IPS-20b (cell line): ENCODE data around the gene SVEP1.
"Not testable (repeated sequence)": the region's sequence is repeated elsewhere in the genome, so short reads cannot be mapped to it uniquely, and the experiment has no call there.

ENCODE experiments used
- H3K27ac ChIP-seq: one replicate; pipeline ENCODE4 v1.5.1; 2013; ENCODE audit warnings: low read length
- H3K27me3 ChIP-seq: 2 replicates; pipeline ENCODE4 v1.6.1; 2013; ENCODE audit warnings: mild to moderate bottlenecking, low read length, inconsistent platforms; ENCODE audit not compliant: insufficient read depth
- H3K36me3 ChIP-seq: 2 replicates; pipeline ENCODE4 v1.6.1; 2013; ENCODE audit warnings: low read depth, mild to moderate bottlenecking, inconsistent platforms, low read length, moderate library complexity; ENCODE audit not compliant: insufficient read depth
- H3K4me1 ChIP-seq: 2 replicates; pipeline ENCODE4 v1.6.1; 2013; ENCODE audit warnings: mild to moderate bottlenecking, control low read depth, inconsistent platforms, low read length, moderate library complexity; ENCODE audit not compliant: insufficient read depth
- H3K4me3 ChIP-seq: 2 replicates; pipeline ENCODE4 v1.5.1; 2013; ENCODE audit warnings: mild to moderate bottlenecking, low read length, inconsistent platforms
- H3K9ac ChIP-seq: 2 replicates; pipeline ENCODE4 v1.6.1; 2013; ENCODE audit warnings: low read depth, mild to moderate bottlenecking, inconsistent platforms, low read length, moderate library complexity
- H3K9me3 ChIP-seq: 2 replicates; pipeline ENCODE4 v1.6.1; 2013; ENCODE audit warnings: mild to moderate bottlenecking, low read depth, low read length, inconsistent platforms; ENCODE audit not compliant: insufficient read depth

SVEP1 gene

GRCh38 chr9:110538647-110539041 lies 40.9 kb downstream of the SVEP1 start:
- no peak overlapping the region for H3K27ac ChIP-seq

DNA sequence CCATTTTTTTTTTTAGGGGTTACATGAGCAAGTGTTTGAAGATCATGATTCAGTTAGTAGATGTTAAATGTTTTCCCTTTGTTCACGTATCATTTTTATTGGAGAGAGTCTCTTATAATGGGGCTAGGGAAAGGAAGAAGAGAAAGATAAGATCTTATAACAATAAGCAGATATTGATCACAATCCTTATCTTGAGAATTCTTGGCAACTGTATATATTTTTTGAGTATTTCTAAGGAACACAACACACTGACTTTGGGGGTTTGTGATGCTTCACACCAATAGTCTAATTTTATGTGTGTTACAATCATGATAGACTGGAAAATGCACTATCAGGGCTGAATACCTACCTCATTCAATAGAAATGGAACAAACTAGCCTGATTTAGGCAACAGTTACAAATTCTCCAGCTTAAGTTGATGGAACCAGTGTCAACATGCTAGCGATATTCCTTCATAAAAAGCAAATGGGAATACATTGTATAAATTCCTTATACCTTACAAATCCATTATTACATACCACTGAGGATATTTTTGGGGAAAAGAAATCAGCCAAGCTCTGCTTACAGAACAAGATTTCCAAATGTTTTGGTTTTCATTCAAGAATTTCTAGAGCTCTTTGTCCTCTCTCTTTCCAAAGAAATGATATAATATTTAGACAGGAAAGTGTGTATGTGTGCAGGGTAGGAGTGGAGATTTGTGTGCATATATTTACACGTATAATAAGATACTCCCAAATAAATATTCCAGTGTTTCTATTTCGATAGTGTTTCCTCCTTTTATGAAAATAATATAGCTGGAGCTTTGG lies 41.5 kb downstream of the SVEP1 start:
- Histone ChIP-seq H3K36me3 (no peaks in the 10 kb centered on the region), H3K27ac (no peak overlapping the region), H3K9ac (no peak overlapping the region), H3K27me3 (no peaks in the 10 kb centered on the region), H3K9me3 (no peaks in the 10 kb centered on the region), H3K4me1 (no peaks in the 10 kb centered on the region), H3K4me3 (no peak overlapping the region)

More at GRCh38 chr9:110538647-110539041, 40.9 kb downstream of the SVEP1 start:
- H3K4me1 ChIP-seq: peaks cover 3% of the 10 kb centered on the region; the same call in 1 of the 2 replicates
- no peak overlapping the region for H3K4me3 ChIP-seq
- no peaks in the 10 kb centered on the region for H3K36me3 ChIP-seq
- no peak overlapping the region for H3K9ac ChIP-seq
- H3K27me3 ChIP-seq: no peaks in the 10 kb centered on the region
- H3K9me3 ChIP-seq: no peaks in the 10 kb centered on the region

- no peaks in the 10 kb centered on the region for H3K27me3 ChIP-seq
- no peaks in the 10 kb centered on the region for H3K4me1 ChIP-seq
- H3K4me3 ChIP-seq: no peak overlapping the region
- H3K27ac ChIP-seq: no peak overlapping the region
- H3K36me3 ChIP-seq: no peaks in the 10 kb centered on the region
- H3K9me3 ChIP-seq: no peaks in the 10 kb centered on the region
- H3K9ac ChIP-seq: no peak overlapping the region
Measured at GRCh38 chr9:110536822-110537221, 42.7 kb downstream of the SVEP1 start.

GRCh38 chr9:110534162-110534561 lies 45.4 kb downstream of the SVEP1 start:
- H3K27me3 ChIP-seq, H3K4me3 ChIP-seq, H3K9ac ChIP-seq, H3K27ac ChIP-seq, H3K36me3 ChIP-seq, H3K9me3 ChIP-seq, H3K4me1 ChIP-seq: not testable (repeated sequence)

GRCh38 chr9:110532908-110533665 lies 46.5 kb downstream of the SVEP1 start:
- Histone ChIP-seq H3K27me3 (no peaks in the 10 kb centered on the region), H3K36me3 (no peaks in the 10 kb centered on the region)

DNA sequence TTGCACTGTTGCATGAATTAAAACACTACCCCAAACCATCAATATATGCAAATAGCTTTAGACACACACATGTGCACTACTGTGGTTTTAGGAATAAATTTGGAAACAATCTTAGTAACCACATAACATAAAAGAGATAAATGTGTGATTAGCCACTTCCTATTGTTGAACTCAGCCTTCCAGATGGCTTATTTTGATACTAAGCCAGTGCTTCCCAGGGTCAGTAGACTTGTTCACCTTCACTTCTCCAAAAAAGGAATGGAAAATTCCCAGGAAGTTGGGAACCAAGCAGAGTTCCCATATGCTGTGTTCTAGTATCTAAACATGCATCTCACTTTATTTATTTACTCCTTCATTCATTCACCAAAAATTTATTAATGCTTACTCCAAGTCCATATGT lies 47.8 kb downstream of the SVEP1 start:
- Histone ChIP-seq H3K27ac (no peak overlapping the region), H3K4me1 (no peaks in the 10 kb centered on the region), H3K4me3 (no peak overlapping the region), H3K9me3 (no peaks in the 10 kb centered on the region), H3K27me3 (no peaks in the 10 kb centered on the region), H3K9ac (no peak overlapping the region), H3K36me3 (no peaks in the 10 kb centered on the region)

More at GRCh38 chr9:110532908-110533665, 46.5 kb downstream of the SVEP1 start:
- no peaks in the 10 kb centered on the region for H3K9me3 ChIP-seq
- H3K4me1 ChIP-seq: no peaks in the 10 kb centered on the region
- no peak overlapping the region for H3K4me3 ChIP-seq
- H3K27ac ChIP-seq: no peak overlapping the region
- no peak overlapping the region for H3K9ac ChIP-seq

DNA sequence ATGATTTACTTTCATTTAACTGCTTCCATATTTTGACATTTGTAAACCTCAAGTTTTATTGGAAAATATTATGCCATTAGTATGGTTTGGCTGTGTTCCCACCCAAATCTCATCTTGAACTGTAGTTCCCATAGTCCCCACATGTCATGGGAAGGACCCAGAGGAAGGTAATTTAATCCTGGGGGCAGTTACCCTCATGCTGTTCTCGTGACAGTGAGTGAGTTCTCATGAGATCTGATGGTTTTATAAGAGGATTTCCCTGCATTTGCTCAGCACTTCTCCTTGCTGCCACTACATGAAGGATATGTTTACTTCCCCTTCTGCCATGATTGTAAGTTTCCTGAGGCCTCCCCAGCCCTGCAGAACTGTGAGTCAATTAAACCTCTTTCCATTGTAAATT lies 48.3 kb downstream of the SVEP1 start:
- H3K9ac ChIP-seq, H3K36me3 ChIP-seq, H3K27me3 ChIP-seq, H3K9me3 ChIP-seq, H3K4me3 ChIP-seq, H3K4me1 ChIP-seq, H3K27ac ChIP-seq: not testable (repeated sequence)

DNA sequence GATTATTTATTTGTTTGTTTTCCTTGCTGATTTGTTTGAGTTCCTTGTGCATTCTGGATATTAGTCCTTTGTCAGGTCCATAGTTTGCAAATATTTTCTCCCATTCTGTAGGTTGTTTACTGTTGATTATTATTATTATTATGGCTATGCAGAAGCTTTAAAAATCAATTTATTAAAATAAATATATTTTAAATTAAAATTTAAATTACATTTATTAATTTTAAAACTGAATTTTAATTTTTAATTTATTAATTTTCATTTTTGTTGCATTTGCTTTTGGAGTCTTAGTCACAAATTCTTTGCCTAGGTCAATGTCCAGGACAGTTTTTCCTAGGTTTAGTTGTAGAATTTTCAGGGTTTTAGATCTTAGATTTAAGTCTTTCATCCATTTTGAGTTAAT lies 50.9 kb downstream of the SVEP1 start:
- Histone ChIP-seq H3K27ac (no peak overlapping the region), H3K9me3 (no peaks in the 10 kb centered on the region), H3K4me3 (no peak overlapping the region), H3K36me3 (no peaks in the 10 kb centered on the region), H3K27me3 (no peaks in the 10 kb centered on the region), H3K9ac (no peak overlapping the region), H3K4me1 (no peaks in the 10 kb centered on the region)

DNA sequence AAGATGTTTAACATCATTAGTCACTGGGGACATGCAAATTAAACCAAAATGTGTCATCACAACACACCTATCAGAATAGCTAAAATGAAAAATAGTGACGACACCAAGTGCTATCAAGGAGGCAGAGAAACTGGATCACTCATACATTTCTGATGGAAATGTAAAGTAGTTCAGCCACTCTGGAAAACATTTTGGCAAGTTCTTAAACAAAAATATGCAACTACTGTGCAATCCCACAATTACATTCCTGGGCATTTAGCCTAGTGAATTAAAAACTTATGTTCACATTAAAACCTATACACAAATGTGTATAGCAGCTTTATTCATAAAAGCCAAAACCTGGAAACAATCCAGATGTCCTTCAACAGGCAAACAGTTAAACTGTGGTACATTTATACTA lies 53.1 kb downstream of the SVEP1 start:
- no peak overlapping the region for H3K9ac ChIP-seq
- no peaks in the 10 kb centered on the region for H3K36me3 ChIP-seq
- H3K4me1 ChIP-seq: no peaks in the 10 kb centered on the region
- H3K27ac ChIP-seq: no peak overlapping the region
- no peak overlapping the region for H3K4me3 ChIP-seq
- no peaks in the 10 kb centered on the region for H3K27me3 ChIP-seq
- H3K9me3 ChIP-seq: no peaks in the 10 kb centered on the region

DNA sequence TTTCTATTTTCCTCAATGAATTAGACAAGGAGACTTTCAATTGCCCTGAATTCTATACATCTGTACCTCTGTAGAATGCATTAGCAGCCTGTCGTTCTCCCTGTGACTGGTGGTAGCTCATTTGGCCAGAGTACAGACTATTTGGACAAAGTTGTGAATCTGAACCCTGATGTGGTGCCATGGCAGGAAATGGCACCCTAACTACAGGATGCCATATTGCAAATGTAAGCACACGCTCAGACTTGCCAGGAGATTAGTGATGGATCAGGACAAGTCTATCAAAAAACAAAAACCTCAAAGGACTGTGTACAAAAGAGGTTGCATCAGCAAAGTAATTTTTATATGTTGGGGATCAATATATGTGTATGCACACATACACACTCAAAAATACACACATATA lies 58.3 kb downstream of the SVEP1 start:
- no peak overlapping the region for H3K4me3 ChIP-seq
- no peak overlapping the region for H3K9ac ChIP-seq
- H3K4me1 ChIP-seq: no peaks in the 10 kb centered on the region
- H3K27ac ChIP-seq: no peak overlapping the region
- no peaks in the 10 kb centered on the region for H3K36me3 ChIP-seq
- H3K27me3 ChIP-seq: no peaks in the 10 kb centered on the region
- no peaks in the 10 kb centered on the region for H3K9me3 ChIP-seq

GRCh38 chr9:110520120-110520701 lies 59.3 kb downstream of the SVEP1 start:
- Histone ChIP-seq H3K9ac (no peak overlapping the region), H3K9me3 (no peaks in the 10 kb centered on the region), H3K4me1 (no peaks in the 10 kb centered on the region), H3K27me3 (no peaks in the 10 kb centered on the region), H3K27ac (no peak overlapping the region), H3K36me3 (no peaks in the 10 kb centered on the region), H3K4me3 (no peak overlapping the region)

- no peak overlapping the region for H3K4me3 ChIP-seq
- H3K9me3 ChIP-seq: no peaks in the 10 kb centered on the region
- no peak overlapping the region for H3K9ac ChIP-seq
- H3K4me1 ChIP-seq: no peaks in the 10 kb centered on the region
- no peaks in the 10 kb centered on the region for H3K27me3 ChIP-seq
- H3K36me3 ChIP-seq: no peaks in the 10 kb centered on the region
- H3K27ac ChIP-seq: no peak overlapping the region
Measured at GRCh38 chr9:110517483-110517882, 62.1 kb downstream of the SVEP1 start.
